Astrocyte (in vitro differentiated cells and primary cell): ENCODE measurements around the gene SH3TC2. TPM values are rescaled to one million over a fixed set of nuclear protein-coding genes. Genes with fewer than 3 reads are reported as not detected.

ENCODE experiments used
- DNase-seq: peaks from one replicate; pipeline ENCODE4 v3.0.0-alpha.2; 2010; ENCODE audit warnings: low read depth
- FAIRE-seq: peaks from 2 replicates; lab custom pipeline; 2011; peaks lifted over from hg19 to GRCh38; lab: Jason Lieb, UNC
- H2AFZ ChIP-seq: 2 replicates; pipeline ENCODE4 v1.6.0; 2012; ENCODE audit warnings: low read depth, low read length, inconsistent platforms
- H3K27ac ChIP-seq: 2 replicates; pipeline ENCODE4 v1.5.1; 2011; ENCODE audit warnings: low read depth, low read length, inconsistent platforms
- H3K27me3 ChIP-seq: 2 replicates; pipeline ENCODE4 v1.6.0; 2011; ENCODE audit warnings: low read length, inconsistent platforms; ENCODE audit not compliant: insufficient read depth
- H3K36me3 ChIP-seq: 2 replicates; pipeline ENCODE4 v1.5.1; 2011; ENCODE audit warnings: low read length, inconsistent platforms; ENCODE audit not compliant: insufficient read depth
- H3K4me1 ChIP-seq: 2 replicates; pipeline ENCODE4 v1.5.1; 2011; ENCODE audit warnings: low read length, inconsistent platforms; ENCODE audit not compliant: insufficient read depth
- H3K4me2 ChIP-seq: 2 replicates; pipeline ENCODE4 v1.6.0; 2012; ENCODE audit warnings: low read length, inconsistent platforms
- H3K4me3 ChIP-seq: 2 replicates; pipeline ENCODE4 v1.5.1; 2011; ENCODE audit warnings: low read depth, mild to moderate bottlenecking, low read length, inconsistent platforms; ENCODE audit not compliant: insufficient read depth
- H3K79me2 ChIP-seq: 2 replicates; pipeline ENCODE4 v1.6.0; 2012; ENCODE audit warnings: mild to moderate bottlenecking, low read length, inconsistent platforms; ENCODE audit not compliant: insufficient read depth
- H3K9ac ChIP-seq: 2 replicates; pipeline ENCODE4 v1.6.0; 2012; ENCODE audit warnings: mild to moderate bottlenecking, low read length, inconsistent platforms
- H3K9me3 ChIP-seq: 2 replicates; pipeline ENCODE4 v1.5.1; 2012; ENCODE audit warnings: low read depth, mild to moderate bottlenecking, low read length, inconsistent platforms; ENCODE audit not compliant: insufficient read depth
- H4K20me1 ChIP-seq: 2 replicates; pipeline ENCODE4 v1.6.0; 2012; ENCODE audit warnings: low read length, inconsistent platforms; ENCODE audit not compliant: insufficient read depth
- H3K27ac Mint-ChIP-seq: one replicate; pipeline ENCODE4 v1.8.0; 2021; ENCODE audit warnings: mild to moderate bottlenecking, mixed read lengths; ENCODE audit not compliant: unreplicated experiment
- H3K27me3 Mint-ChIP-seq: one replicate; pipeline ENCODE4 v1.8.0; 2021; ENCODE audit warnings: low read depth, mixed read lengths; ENCODE audit not compliant: unreplicated experiment
- H3K36me3 Mint-ChIP-seq: one replicate; pipeline ENCODE4 v1.8.0; 2021; ENCODE audit warnings: low read depth, mixed read lengths; ENCODE audit not compliant: unreplicated experiment
- H3K4me1 Mint-ChIP-seq: one replicate; pipeline ENCODE4 v1.8.0; 2021; ENCODE audit warnings: low read depth, mixed read lengths; ENCODE audit not compliant: unreplicated experiment
- H3K4me3 Mint-ChIP-seq: one replicate; pipeline ENCODE4 v1.8.0; 2021; ENCODE audit warnings: mild to moderate bottlenecking, moderate library complexity, mixed read lengths; ENCODE audit not compliant: unreplicated experiment
- H3K9me3 Mint-ChIP-seq: one replicate; pipeline ENCODE4 v1.8.0; 2021; ENCODE audit warnings: mild to moderate bottlenecking, mixed read lengths; ENCODE audit not compliant: unreplicated experiment
- EZH2 ChIP-seq: IDR thresholded peaks from 2 replicates; pipeline ENCODE4 v1.6.1; 2012; ENCODE audit warnings: mild to moderate bottlenecking, low read length, inconsistent platforms; ENCODE audit not compliant: insufficient read depth
- total RNA-seq: library from RNA; stranded (reverse); gene quantifications from 2 replicates; pipeline ENCODE4 v1.2.1, GENCODE V29; 2021
- TF ChIP-seq, protein P1 (sequence below): IDR thresholded peaks from 2 replicates; pipeline ENCODE4 v1.5.1; 2011; ENCODE audit warnings: low read depth, mild to moderate bottlenecking, inconsistent platforms, low read length, moderate library complexity; ENCODE audit not compliant: insufficient read depth

SH3TC2 gene
- total RNA-seq, 1 donor from 2014 or later, result 2.6 TPM

- Histone ChIP-seq H3K9ac (no peak overlapping the region), H3K9me3 (no peaks in the 10 kb centered on the region), H2AFZ (no peak overlapping the region), H3K27ac (no peak overlapping the region), H4K20me1 (no peaks in the 10 kb centered on the region), H3K4me3 (no peak overlapping the region), H3K79me2 (no peaks in the 10 kb centered on the region), H3K4me1 (peaks cover 18% of the 10 kb centered on the region), H3K27me3 (no peaks in the 10 kb centered on the region), H3K4me2 (no peak overlapping the region), H3K36me3 (no peaks in the 10 kb centered on the region)
- Mint-ChIP-seq H3K4me3 (no peak overlapping the region), H3K27me3 (peaks cover 10% of the 10 kb centered on the region), H3K9me3 (no peaks in the 10 kb centered on the region), H3K27ac (no peak overlapping the region), H3K36me3 (no peaks in the 10 kb centered on the region), H3K4me1 (peaks cover 10% of the 10 kb centered on the region)
- no peak for TF ChIP-seq EZH2
- TF ChIP-seq, protein P1, sequence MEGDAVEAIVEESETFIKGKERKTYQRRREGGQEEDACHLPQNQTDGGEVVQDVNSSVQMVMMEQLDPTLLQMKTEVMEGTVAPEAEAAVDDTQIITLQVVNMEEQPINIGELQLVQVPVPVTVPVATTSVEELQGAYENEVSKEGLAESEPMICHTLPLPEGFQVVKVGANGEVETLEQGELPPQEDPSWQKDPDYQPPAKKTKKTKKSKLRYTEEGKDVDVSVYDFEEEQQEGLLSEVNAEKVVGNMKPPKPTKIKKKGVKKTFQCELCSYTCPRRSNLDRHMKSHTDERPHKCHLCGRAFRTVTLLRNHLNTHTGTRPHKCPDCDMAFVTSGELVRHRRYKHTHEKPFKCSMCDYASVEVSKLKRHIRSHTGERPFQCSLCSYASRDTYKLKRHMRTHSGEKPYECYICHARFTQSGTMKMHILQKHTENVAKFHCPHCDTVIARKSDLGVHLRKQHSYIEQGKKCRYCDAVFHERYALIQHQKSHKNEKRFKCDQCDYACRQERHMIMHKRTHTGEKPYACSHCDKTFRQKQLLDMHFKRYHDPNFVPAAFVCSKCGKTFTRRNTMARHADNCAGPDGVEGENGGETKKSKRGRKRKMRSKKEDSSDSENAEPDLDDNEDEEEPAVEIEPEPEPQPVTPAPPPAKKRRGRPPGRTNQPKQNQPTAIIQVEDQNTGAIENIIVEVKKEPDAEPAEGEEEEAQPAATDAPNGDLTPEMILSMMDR, result no peak
- DNase-seq (no peak), FAIRE-seq (no peak)
Observed at GRCh38 chr5:148962200-148962550, 100.7 kb downstream of the SH3TC2 start.

- Histone ChIP-seq H3K27me3 (no peaks in the 10 kb centered on the region), H3K9ac (no peak overlapping the region), H3K36me3 (no peaks in the 10 kb centered on the region), H3K4me2 (no peak overlapping the region), H2AFZ (no peak overlapping the region), H3K27ac (no peak overlapping the region), H3K9me3 (no peaks in the 10 kb centered on the region), H3K4me3 (no peak overlapping the region), H3K4me1 (peaks cover 15% of the 10 kb centered on the region), H4K20me1 (no peaks in the 10 kb centered on the region), H3K79me2 (no peaks in the 10 kb centered on the region)
- no peaks in the 10 kb centered on the region for H3K36me3 Mint-ChIP-seq
- FAIRE-seq (no peak), DNase-seq (no peak)
- peaks cover 10% of the 10 kb centered on the region for H3K27me3 Mint-ChIP-seq
- no peak overlapping the region for H3K27ac Mint-ChIP-seq
- TF ChIP-seq, protein P1, result no peak
- no peak for TF ChIP-seq EZH2
- H3K4me3 Mint-ChIP-seq, result no peak overlapping the region
- H3K9me3 Mint-ChIP-seq, result no peaks in the 10 kb centered on the region
- peaks cover 10% of the 10 kb centered on the region for H3K4me1 Mint-ChIP-seq
Observed at GRCh38 chr5:148961261-148962199, 101.3 kb downstream of the SH3TC2 start.
